Measurements from ENCODE around the gene EFCAB12. TPM values are rescaled to one million over a fixed set of nuclear protein-coding genes. Genes with fewer than 3 reads are reported as not detected.

Gene EFCAB12
- total RNA-seq, 1 donor from 2014 or later, result 6.0 TPM

DNA sequence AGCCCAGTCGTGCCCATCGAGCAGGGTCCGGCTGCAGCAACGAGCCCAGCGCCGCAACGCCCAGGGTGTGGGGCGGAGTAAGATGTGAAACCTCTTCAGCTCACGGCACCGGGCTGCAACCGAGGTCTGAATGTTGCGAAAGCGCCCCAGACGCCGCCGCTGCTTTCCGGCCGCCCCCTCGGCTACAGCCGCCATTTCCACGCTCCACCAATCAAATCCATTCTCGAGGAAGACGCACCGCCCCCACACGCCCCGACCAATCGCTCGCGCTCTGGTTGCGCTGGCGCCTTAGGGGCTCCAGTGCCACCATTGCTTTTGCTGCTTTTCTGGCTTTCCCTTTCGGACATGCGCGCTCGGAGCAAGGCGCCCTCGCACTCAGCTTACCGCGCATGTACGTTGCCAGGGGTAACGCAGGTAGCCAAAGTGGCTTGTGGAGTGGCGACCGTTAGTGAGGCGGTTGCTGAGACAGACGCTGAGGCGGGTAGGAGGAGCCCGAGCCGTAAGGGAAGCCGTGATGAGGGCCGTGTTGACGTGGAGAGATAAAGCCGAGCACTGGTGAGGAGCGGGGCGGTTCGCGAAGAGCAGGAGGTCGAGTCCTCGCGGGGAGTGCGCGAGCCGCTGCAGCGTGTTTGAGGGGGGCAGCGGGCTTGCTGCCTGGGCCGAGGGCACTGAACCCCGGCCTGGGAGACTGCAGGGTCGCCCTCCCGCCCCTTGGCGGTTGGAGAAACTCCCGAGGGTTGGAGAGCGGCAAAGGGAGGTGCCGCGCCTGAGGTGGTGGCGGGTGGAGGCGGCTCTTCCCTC lies 11.6 kb upstream of the EFCAB12 start, which contains the start of the genes IFT122 and MBD4:
Gene IFT122 (plus strand): TSS at position 408 of the 801 bp plus-strand sequence. CDS start 107 bp downstream, at position 515.
Gene MBD4 (minus strand): TSS at position 132 of the 801 bp plus-strand sequence. CDS start 115 bp downstream, at position 17.
- H3K9me3 Mint-ChIP-seq, result no peaks in the 10 kb centered on the region
- peaks cover 6% of the 10 kb centered on the region for H3K36me3 Mint-ChIP-seq
- peak within 1 kb of the TSS; percentile 96 for H3K4me3 Mint-ChIP-seq
- peaks cover 45% of the 10 kb centered on the region for H3K4me1 Mint-ChIP-seq (ENCODE audit: unreplicated experiment)
- TF ChIP-seq, protein P1, sequence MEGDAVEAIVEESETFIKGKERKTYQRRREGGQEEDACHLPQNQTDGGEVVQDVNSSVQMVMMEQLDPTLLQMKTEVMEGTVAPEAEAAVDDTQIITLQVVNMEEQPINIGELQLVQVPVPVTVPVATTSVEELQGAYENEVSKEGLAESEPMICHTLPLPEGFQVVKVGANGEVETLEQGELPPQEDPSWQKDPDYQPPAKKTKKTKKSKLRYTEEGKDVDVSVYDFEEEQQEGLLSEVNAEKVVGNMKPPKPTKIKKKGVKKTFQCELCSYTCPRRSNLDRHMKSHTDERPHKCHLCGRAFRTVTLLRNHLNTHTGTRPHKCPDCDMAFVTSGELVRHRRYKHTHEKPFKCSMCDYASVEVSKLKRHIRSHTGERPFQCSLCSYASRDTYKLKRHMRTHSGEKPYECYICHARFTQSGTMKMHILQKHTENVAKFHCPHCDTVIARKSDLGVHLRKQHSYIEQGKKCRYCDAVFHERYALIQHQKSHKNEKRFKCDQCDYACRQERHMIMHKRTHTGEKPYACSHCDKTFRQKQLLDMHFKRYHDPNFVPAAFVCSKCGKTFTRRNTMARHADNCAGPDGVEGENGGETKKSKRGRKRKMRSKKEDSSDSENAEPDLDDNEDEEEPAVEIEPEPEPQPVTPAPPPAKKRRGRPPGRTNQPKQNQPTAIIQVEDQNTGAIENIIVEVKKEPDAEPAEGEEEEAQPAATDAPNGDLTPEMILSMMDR (conservative IDR thresholded peaks at IDR 0.05), result no peak
- peak; percentile 98 for DNase-seq (ENCODE audit: extremely low spot score, unreplicated experiment)
- no peaks in the 10 kb centered on the region for H3K27me3 Mint-ChIP-seq
- H3K27ac Mint-ChIP-seq, result peak within 1 kb of the TSS; percentile 96

DNA sequence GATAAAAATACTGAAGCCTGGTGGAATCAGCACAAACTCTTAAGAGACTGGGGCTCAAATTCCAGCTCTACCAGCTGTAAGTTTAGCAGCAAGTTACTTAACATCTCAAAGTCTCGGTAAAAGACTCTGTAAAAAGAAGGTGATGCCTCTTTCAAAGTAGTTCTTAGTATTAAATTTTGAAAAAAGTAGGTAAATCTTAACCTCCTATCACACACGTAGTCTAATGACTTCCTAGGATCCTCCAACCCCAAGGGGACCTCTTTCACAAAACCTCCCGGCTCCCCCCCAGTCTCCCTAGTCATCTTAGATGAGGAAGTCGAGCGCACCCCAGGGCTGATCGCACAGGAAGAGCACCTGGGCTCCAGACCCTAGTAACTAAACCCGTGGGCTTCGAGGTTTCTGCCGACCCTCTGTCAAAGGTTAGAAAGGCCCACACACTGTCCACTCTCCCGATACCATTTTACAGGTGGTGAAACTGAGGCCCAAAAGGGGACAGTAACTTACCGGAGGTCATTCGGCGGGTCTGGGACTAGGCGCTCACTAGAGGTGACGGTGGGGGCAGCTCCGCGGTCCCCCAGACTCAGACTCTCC lies 10.9 kb upstream of the EFCAB12 start:
- H3K4me3 Mint-ChIP-seq, result peak overlapping the region; percentile 96
- DNase-seq (ENCODE audit: extremely low spot score, unreplicated experiment), result no peak
- H3K9me3 Mint-ChIP-seq, result no peaks in the 10 kb centered on the region
- peaks cover 50% of the 10 kb centered on the region for H3K4me1 Mint-ChIP-seq (ENCODE audit: unreplicated experiment)
- TF ChIP-seq, protein P1 (conservative IDR thresholded peaks at IDR 0.05), result no peak
- H3K27me3 Mint-ChIP-seq, result no peaks in the 10 kb centered on the region
- H3K36me3 Mint-ChIP-seq, result peaks cover 6% of the 10 kb centered on the region
- peak overlapping the region; percentile 96 for H3K27ac Mint-ChIP-seq

GRCh38 chr3:129435367-129435766 lies 6.9 kb upstream of the EFCAB12 start:
- TF ChIP-seq, protein P1 (conservative IDR thresholded peaks at IDR 0.05), result no peak
- H3K36me3 Mint-ChIP-seq, result peaks cover 14% of the 10 kb centered on the region
- DNase-seq (ENCODE audit: extremely low spot score, unreplicated experiment), result no peak
- no peaks in the 10 kb centered on the region for H3K9me3 Mint-ChIP-seq
- no peaks in the 10 kb centered on the region for H3K27me3 Mint-ChIP-seq
- H3K4me3 Mint-ChIP-seq, result peak overlapping the region; percentile 33
- no peak overlapping the region for H3K27ac Mint-ChIP-seq
- H3K4me1 Mint-ChIP-seq (ENCODE audit: unreplicated experiment), result peaks cover 34% of the 10 kb centered on the region

DNA sequence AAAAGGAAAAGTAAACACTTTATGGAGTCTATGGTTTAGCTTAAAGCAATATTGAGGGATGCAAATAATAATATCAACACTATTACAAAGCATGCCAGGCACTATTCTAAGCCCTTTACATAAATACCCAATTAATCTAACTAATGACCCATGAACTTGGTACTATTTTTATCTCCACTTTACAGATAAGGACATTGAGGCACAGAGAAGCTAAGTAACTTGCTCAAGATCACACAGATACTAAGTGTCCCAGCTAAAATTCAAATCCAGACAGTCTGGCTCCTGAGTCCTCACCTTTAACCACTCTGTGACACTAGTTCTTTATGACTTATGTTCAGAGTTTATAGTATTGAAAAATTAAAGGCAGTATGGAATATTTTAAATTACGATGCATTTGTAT lies 5.7 kb upstream of the EFCAB12 start:
- Mint-ChIP-seq H3K27me3 (no peaks in the 10 kb centered on the region), H3K27ac (no peak overlapping the region)

GRCh38 chr3:129433565-129433964 lies 5.1 kb upstream of the EFCAB12 start:
- Mint-ChIP-seq H3K4me3 (no peak overlapping the region), H3K4me1 (ENCODE audit: unreplicated experiment) (peaks cover 36% of the 10 kb centered on the region), H3K9me3 (no peaks in the 10 kb centered on the region), H3K36me3 (peaks cover 19% of the 10 kb centered on the region), H3K27me3 (no peaks in the 10 kb centered on the region), H3K27ac (no peak overlapping the region)
- no peak for DNase-seq (ENCODE audit: extremely low spot score, unreplicated experiment)
- TF ChIP-seq, protein P1 (conservative IDR thresholded peaks at IDR 0.05), result no peak

More for the DNA sequence above, 5.7 kb upstream of the EFCAB12 start:
- TF ChIP-seq, protein P1 (conservative IDR thresholded peaks at IDR 0.05), result no peak
- Mint-ChIP-seq H3K4me3 (no peak overlapping the region), H3K4me1 (ENCODE audit: unreplicated experiment) (peaks cover 31% of the 10 kb centered on the region), H3K36me3 (peaks cover 15% of the 10 kb centered on the region), H3K9me3 (no peaks in the 10 kb centered on the region)
- DNase-seq (ENCODE audit: extremely low spot score, unreplicated experiment), result no peak

Measured in type B pancreatic cell (in vitro differentiated cells).